ENCODE results near the gene GOLGA7B.

GRCh38 chr10:97811958-97812357 lies 37.7 kb upstream of the GOLGA7B start:
- TF ChIP-seq POLR2A (IDR thresholded peaks at IDR 0.05) (no peak), CTCF (IDR thresholded peaks at IDR 0.05) (no peak), EP300 (IDR thresholded peaks at IDR 0.05) (no peak)
